GM10847 (cell line): ENCODE data around the gene RCOR1.

Source experiments
- POLR2A ChIP-seq: IDR thresholded peaks from 2 replicates; pipeline ENCODE4 v1.6.1; 2011; ENCODE audit not compliant: insufficient read length; ENCODE audit errors: extremely low read depth

RCOR1 gene

DNA sequence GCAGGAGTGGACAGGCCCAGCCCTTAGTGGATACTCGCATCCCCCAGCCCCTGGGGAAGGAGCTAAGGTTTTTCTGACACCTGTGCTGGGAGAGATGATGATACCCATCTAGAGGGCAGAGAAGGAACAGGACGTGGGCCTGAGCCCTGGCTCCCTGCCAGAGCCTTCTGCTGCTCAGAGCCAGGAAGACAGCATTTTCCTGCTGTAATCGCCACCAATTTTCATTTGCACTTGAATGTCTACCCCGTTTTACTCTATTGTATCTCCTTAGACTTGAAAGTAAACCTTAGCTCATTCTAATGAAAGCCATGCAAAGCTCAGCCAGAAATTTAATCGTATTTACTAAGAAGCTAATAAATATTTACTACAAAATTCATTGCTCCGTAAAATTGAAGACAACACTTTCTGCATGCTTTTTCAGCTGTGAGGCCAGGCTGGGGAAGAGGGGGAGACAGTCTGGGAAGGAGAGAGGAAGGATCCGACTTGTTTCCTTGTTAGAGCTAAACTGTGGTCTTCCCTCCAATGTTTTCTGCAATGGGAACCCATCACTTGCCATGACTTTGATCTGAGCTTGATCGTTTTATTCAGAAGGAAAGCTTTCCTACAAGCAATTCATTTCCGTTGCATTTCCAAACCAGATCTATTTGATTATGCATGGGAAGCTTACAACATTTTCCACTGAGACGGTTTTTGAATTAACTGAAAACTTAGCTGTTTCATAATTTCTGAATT lies 167.2 kb downstream of the RCOR1 start:
- TF ChIP-seq POLR2A = no peak

DNA sequence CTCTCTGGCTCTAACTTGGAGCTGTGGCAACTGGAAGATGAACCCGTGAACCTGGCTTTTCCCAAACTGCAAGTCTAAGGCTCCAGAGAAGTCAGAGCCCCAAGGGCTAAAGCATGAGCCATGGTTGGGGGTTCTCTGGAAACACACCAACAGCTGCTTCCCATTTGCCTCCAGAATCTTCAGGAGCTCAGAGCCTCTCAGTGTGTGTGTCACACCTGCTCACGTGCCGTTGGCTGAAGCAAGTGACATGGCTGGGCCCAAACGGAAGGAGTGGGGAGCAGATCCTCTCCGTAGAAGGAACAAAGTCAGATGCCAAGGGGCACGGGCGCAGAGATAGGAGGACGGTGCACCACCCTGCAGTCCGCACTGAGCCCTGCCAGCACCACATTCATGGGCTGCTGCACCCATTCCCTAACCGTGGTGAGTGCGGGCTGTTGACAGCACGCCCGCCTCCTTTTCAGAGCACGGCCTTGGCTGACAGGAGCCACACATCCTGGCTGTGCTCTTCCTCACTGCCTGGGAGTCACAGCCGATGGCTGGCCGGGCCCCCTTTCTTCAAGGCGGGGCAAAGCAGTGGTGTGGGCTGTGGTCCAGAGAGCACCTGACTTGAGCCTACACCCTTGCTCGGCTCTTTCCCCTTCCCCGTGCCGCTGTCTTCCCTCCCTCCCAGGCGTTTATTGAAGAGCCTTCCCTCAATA lies 168.2 kb downstream of the RCOR1 start:
- TF ChIP-seq POLR2A = no peak

DNA sequence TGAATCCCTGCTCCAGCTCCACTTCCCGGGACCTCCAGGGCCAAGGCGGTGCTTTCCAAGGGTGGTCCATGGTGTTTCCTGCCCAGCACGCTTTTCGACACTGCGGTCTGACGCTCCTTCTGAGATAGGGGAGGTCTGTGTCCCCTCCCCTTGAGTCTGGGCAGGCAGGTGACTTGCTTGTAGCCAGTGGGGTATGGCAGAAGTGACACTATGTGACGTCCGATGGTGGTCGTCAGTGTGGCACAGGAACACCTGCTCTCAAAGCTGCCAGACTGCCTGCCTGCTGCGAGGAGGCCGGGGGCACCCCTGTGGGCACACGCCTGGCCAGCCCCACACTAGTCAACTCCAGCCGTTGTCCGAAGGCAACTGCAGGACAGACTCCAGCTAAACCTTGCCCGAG lies 168.8 kb downstream of the RCOR1 start:
- no peak for TF ChIP-seq POLR2A

DNA sequence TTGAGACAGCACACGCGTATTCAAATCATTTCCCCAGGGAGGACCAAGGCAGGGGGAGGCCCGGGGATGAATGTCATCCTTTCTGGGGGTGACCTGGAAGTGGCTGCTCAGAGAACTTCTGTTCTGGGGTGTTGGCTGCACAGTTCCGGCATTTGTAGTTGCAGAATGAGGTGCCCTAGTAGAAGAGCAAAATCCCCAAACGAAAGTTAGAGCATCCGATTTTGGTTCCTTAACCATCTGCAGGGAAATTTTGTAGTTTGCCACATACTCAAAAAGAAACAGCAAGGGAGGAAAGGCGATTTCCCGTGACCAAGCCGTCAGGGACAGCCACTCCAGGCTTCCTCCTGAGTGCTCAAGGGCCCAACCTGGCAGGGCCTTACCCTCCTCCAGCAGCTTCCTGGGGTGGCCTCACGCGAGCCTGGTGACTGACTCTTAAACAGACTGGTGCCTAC lies 171.8 kb downstream of the RCOR1 start:
- peak; percentile 32 for TF ChIP-seq POLR2A

DNA sequence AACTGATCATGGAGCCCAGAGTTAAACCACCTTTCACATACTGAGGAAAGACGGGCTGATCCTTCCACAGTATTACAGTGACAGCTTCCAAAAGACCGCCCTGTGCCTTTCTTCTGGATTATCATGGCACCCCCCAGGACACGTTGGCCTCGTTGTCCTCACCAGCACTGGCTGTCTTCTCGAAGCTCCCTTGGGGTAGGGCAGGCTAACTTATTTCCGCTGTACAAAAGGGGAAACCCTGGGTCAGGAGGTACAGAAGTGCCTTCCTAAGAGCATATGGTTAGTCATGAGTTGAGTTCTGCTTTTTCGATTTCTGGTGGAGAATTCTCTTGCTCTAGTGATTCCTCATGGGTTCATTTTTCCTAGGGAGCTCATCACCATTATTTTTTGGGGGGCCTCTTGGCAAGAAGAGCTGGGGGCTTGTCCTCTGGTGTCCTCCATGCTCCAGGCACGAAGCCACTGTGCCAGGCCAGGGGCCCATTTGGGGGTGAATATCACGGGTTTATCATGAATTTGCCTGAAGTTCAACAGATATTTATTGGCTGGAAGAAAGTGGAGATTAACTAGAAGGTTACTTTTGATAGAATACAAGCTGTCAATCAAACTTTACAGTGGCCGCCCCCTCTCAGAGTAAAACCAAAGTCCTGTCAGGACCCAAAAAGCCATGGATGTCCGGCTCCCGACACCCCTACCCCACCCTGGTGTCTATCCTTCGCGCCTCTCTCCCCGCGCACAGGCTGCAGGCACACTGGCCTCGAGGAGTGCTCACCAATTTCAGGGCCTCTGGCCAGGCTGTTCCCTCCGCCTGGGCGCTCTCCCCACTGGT lies 176.0 kb downstream of the RCOR1 start:
- TF ChIP-seq POLR2A = no peak

DNA sequence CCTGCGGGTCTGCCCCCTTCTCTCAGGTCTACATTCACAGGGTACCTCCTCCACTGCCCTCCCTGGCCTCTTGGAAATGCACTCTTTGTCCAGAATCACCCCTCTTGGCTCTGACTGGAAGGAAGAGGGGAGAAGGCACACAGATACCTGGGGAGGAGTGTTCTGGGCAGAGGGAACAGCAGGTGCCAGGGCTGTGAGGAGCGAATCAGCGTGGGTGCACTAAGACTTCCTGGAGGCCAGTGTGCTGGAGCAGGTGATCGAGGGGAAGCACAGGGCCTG lies 176.5 kb downstream of the RCOR1 start:
- no peak for TF ChIP-seq POLR2A

DNA sequence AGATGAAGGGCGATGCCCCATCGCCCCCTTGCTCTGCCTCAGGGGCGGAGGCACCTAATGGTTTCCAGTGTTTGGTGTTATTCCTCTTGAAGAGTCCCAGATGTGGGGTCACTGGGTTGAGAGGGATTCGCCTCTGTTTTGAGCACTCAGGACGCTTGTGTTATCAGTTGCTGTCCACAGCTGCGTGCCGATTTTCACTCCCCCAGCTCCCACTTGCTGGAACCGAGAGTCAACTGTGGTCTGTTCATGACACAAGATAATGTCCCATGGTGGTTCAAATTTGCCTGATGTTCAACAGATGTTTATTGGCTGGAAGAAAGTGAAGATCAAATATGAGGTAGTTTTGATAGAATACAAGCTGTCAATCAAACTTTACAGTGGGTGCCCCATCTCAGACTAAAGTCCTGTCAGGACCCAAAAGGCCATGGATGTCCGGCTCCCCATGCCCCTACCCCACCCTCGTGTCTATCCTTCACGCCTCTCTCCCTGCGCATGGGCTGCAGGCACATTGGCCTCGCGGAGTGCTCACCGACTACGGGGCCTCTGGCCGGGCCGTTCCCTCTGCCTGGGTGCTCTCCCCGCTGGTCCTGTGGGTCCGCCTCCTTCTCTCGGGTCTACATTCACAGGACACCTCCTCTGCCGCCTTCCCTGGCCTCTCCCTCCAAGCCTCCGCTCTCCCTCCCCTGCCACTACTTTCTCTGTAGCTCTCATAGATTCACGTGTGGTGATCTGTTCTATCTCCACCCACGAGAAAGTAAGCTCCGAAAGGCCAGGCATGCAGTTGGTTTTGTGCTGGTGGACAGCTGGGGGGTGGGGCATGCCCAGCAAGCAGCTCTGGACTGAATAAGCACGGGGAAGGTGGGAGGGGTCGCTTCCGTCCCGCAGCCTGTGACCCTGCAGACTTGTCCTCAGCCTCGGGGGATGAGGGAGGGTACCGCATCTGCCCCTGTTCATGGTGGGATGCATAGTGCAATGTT lies 178.0 kb downstream of the RCOR1 start:
- TF ChIP-seq POLR2A = no peak

DNA sequence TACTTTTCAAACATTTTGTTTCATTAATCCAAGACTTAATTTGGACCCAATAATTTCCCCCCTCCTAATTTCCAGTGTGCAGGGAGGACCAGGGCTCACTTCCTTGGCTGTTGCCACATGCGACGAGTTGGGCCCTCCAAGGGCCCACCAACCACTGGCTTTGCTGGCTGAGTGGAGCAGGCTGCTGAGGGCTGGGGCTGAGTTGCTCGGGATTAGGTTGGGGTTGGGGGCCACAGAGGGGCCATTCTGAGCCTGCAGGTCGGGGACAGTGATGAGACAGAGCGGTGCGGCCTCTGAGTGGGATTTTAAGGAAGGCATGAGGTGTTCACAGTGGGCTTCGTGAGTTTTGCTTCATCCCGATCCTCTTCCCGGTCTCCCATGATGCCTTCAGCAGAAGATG lies 178.7 kb downstream of the RCOR1 start:
- TF ChIP-seq POLR2A = no peak

DNA sequence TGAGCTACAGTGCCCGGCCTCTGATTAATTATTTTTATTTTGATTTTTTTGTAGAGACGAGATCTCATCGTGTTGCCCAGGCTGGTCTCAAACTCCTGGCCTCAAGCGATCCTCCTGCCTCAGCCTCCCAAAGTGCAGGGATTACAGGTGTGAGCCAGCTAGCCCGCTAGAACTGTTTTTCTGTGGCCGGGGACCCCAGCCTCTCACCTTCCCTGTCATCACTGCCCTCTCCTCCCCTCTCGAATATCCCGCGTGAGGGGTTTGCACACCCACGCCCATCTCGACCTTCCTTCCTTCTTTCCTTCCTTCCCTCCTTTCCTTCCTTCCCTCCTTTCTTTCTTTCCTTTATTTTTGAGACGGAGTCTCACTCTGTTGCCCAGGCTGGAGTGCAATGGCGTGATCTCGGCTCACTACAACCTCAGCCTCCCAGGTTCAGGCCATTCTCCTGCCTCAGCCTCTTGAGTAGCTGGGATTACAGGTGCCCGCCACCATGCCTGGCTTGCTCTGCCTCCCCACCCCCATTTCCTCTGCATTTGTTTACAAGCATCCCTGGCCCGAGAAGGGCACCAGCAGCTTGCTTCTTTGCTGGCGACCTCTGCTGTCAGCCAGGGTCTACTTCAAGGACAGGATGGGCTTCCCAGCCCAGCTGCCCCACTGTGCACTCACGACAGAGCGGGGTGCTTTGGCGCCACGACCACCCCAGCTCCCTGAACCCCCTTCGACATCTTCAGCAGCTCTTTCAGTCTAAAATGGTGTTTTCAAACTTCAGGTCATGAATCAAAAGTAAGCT lies 180.5 kb downstream of the RCOR1 start:
- no peak for TF ChIP-seq POLR2A

DNA sequence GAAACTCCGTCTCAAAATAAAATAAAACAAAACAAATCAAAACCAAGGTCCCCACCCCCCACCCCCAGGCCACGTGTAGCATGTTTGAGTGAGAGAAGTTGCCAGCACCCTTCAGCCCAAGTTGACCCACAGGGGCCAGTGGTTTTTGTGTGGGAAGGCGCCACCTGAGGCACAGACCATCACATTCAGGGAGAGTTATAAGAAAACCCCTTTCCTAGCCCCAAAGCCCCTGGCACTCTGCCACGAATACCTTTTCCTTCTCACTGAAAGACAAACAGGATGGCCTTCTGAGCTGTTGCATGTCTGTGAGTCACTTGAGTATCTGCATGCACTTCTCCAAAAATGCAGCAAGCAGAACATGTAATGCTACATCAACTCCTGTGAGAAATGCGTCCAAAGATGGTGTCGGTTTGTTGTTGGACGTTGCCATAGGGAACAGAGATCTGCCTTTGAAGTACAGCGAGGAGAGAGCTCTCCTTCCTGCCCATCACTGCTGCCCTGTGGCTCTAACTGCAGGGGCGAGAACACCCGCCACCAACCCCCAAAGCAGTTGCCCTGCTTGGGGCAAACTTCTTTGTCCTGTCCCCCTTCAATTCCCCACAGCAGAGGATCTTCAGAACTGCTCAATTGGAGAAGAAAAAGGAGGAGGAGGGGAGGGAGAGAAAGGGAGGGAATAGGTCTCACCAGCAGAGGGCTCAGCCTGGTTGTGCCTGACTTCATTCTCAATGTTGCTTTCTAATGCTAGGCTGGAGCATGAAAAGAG lies 182.1 kb downstream of the RCOR1 start:
- no peak for TF ChIP-seq POLR2A

DNA sequence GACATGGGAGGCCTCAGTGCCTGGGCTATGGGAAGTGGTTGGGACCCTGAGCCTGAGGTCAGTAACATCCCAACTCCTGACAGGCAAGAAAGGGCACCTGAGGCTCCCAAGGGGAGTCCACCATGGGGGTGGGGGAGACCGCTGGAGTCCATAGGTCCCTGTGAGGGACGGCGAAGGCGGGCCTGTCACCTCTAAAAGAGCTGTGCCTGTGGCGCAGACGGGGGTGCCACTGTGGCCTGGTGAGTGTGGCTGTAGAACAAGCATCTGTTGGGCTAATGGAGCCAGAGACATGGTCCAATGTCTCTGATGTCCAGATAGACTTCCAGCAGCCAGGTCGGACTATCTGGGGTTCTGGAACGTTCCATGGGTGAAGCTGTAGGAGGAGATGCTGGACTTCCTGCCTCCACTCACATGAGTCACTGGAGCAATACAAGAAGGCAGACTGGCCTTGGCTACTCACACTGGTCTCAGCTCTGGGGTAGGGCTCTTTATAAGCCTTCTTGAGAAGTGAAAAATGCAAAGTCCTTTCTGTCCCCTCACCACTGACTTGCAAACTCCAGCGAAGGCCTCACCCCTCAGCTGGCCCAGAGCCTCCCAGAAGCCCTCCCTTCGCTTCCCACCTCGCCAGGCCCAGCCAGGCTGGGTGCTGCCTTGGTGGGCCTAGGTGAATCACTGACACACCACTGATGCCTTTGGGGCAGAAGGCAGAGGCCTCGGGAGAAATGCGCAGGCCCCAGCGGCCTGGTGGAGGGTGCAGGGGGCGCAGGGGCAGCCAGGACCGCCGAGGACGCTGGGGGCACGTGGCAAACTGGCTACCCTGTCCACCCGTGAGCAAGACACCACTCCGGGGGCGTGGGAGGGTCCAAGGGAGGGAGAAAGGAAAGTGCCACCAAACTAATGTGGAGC lies 183.7 kb downstream of the RCOR1 start:
- TF ChIP-seq POLR2A = no peak

DNA sequence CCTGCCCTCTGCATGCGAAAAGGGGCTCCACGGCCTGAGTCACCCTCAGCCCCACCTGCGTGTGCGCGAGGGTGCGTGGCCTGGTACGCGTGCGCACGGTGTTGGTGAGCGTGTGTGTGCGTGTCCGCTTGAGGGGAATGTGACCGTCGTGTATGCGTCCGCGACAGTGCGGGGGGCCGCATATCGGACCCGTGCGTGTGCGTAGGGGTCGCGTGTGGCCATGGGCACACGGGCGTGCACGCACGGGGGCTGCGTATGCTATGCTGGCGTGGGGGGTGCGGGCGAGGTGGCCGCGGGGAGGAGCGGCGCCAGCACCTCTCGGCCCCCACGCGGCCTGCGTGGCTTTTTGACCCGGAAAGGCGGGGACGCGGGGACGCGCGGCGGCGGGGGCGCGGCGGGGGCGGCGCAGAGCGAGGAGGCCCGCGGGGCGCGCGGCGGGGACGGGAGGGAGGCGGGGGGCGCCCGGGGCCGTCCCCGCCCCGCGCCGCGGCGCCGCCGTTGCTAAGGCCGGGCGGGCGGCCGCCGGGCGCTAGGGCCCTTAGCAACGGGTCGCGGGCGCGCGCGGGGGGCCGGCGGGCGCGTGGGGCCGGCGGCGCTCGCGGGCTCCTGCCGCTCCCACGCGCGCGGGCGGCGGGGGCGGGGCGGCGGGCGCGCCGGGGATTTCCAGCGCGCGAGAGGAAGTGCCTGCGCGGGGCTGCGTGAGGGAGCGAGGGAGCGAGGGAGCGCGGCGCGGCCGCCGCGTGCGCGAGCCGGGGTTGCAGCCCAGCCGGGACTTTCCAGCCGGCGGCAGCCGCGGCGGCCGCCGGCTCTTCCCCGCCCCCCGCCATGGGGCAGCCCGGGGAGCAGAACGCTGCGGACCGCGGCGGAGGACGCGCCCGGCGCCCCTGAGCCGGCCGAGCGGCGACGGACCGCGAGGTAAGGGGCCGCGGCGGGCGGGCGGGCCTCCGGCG lies 184.6 kb downstream of the RCOR1 start, which contains the start of gene TRAF3:
TSS of gene TRAF3 (plus strand) at position 689 of the 950 bp plus-strand sequence. CDS start 92,753 bp downstream, outside the sequence.
- TF ChIP-seq POLR2A = peak; percentile 80
